Neural cell (in vitro differentiated cells): ENCODE measurements around the gene CDKN3.
"Not testable (repeated sequence)": the region's sequence is repeated elsewhere in the genome, so short reads cannot be mapped to it uniquely, and the experiment has no call there.

Experiments
- EZH2 ChIP-seq: fragments of 200-600, 300-800 bp; shearing (Covaris generic), sonication (generic); IDR thresholded peaks from 2 replicates; pipeline ENCODE4 v1.6.1; 2014; ENCODE audit warnings: antibody characterized with exemption, low read length, borderline replicate concordance, mild to moderate bottlenecking; ENCODE audit not compliant: insufficient read depth, poor library complexity, severe bottlenecking
- POLR2AphosphoS5 ChIP-seq: IDR thresholded peaks from 2 replicates; pipeline ENCODE4 v1.6.1; 2012
- TAF1 ChIP-seq: IDR thresholded peaks from 2 replicates; pipeline ENCODE4 v1.6.1; 2012; ENCODE audit warnings: low read depth

- not testable (repeated sequence) for TF ChIP-seq EZH2, TAF1, POLR2AphosphoS5
Observed at GRCh38 chr14:54380558-54380957, 16.2 kb upstream of the CDKN3 start.
